Endothelial cell of umbilical vein (primary cell): ENCODE measurements around the gene GPR151. TPM values are rescaled to one million over a fixed set of nuclear protein-coding genes. Genes with fewer than 3 reads are reported as not detected.

ENCODE experiments used
- BruUV-seq: library from RNA; stranded (reverse); fragments of 400-500 nt; replicated peaks from 2 replicates; lab custom pipeline; 2021; lab: Mats Ljungman, UMichigan
- CTCF ChIA-PET: fragments of 300-600, 350-600 bp; sonication (Branson Sonifier 250); formaldehyde crosslinking; loops from one replicate; lab custom pipeline; 2021; ENCODE audit warnings: antibody characterized with exemption, inconsistent platforms; lab: Charles Lee
- POLR2A ChIA-PET: fragments of 300-600, 350-600 bp; sonication (Branson Sonifier 250); formaldehyde crosslinking; loops from one replicate; lab custom pipeline; 2021; ENCODE audit warnings: antibody characterized with exemption, inconsistent platforms; lab: Charles Lee
- DNase-seq: peaks from one replicate; pipeline ENCODE4 v3.0.0-alpha.2; 2011; ENCODE audit warnings: low read depth, low spot score
- FAIRE-seq: peaks from 2 replicates; lab custom pipeline; 2011; peaks lifted over from hg19 to GRCh38; lab: Jason Lieb, UNC
- H2AFZ ChIP-seq: 2 replicates; pipeline ENCODE4 v1.6.0; 2012; ENCODE audit warnings: low read depth, low read length, control low read depth, inconsistent platforms
- H3K27ac ChIP-seq: 2 replicates; pipeline ENCODE4 v1.5.1; 2011; ENCODE audit warnings: low read depth, mild to moderate bottlenecking, control low read depth, low read length, moderate library complexity; ENCODE audit not compliant: insufficient read depth
- H3K27me3 ChIP-seq, 2 experiments: 2 replicates each; pipeline versions ENCODE4 v1.6.0 to v1.6.1; 2011; ENCODE audit warnings: low read length in 2 of 2, mixed read lengths in 1 of 2; ENCODE audit not compliant: control insufficient read depth in 2 of 2, insufficient read depth in 2 of 2
- H3K36me3 ChIP-seq, 2 experiments: 2 replicates in 1 of 2; 3 replicates in 1 of 2; pipeline ENCODE4 v1.5.1; 2011; ENCODE audit warnings: low read length in 2 of 2, mild to moderate bottlenecking in 1 of 2, moderate library complexity in 1 of 2; ENCODE audit not compliant: control insufficient read depth in 2 of 2, insufficient read depth in 2 of 2; ENCODE audit errors: extremely low read depth in 1 of 2
- H3K4me1 ChIP-seq: 3 replicates; pipeline ENCODE4 v1.5.1; 2011; ENCODE audit warnings: mild to moderate bottlenecking, low read length; ENCODE audit not compliant: control insufficient read depth, insufficient read depth; ENCODE audit errors: extremely low read depth
- H3K4me2 ChIP-seq: 2 replicates; pipeline ENCODE4 v1.6.1; 2011; ENCODE audit warnings: low read length, control low read depth, mixed read lengths; ENCODE audit not compliant: insufficient read depth
- H3K4me3 ChIP-seq, 3 experiments: fragments of 200-600 bp in 1 of 3; sonication (generic), shearing (Covaris generic) in 1 of 3; replicated peaks in 1 of 3; 2 replicates each; pipeline ENCODE4 v1.5.1; 2011 to 2016; ENCODE audit warnings: control low read depth in 3 of 3, low read length in 3 of 3, mild to moderate bottlenecking in 2 of 3, inconsistent platforms in 1 of 3, low read depth in 1 of 3, moderate library complexity in 1 of 3; ENCODE audit not compliant: insufficient read depth in 1 of 3
- H3K79me2 ChIP-seq: 2 replicates; pipeline ENCODE4 v1.6.0; 2012; ENCODE audit warnings: low read length, inconsistent platforms; ENCODE audit not compliant: control insufficient read depth, insufficient read depth
- H3K9ac ChIP-seq: replicated peaks from 2 replicates; pipeline ENCODE3; 2011; ENCODE audit warnings: low read length, control low read depth; ENCODE audit not compliant: insufficient read depth; ENCODE audit errors: extremely low read depth
- H3K9me1 ChIP-seq: replicated peaks from 3 replicates; pipeline ENCODE4 v1.6.0; 2011; ENCODE audit warnings: mild to moderate bottlenecking, low read length; ENCODE audit not compliant: control insufficient read depth, insufficient read depth; ENCODE audit errors: extremely low read depth
- H3K9me3 ChIP-seq: replicated peaks from 2 replicates; pipeline ENCODE4 v1.5.1; 2012; ENCODE audit warnings: low read length, inconsistent platforms; ENCODE audit not compliant: control insufficient read depth, insufficient read depth
- H4K20me1 ChIP-seq: replicated peaks from 2 replicates; pipeline ENCODE3; 2011; ENCODE audit warnings: mild to moderate bottlenecking, low read length; ENCODE audit not compliant: control insufficient read depth, insufficient read depth; ENCODE audit errors: extremely low read depth
- CTCF ChIP-seq, 2 donors: IDR thresholded peaks; 1 replicate in 1 of 2; 2 replicates in 1 of 2; pipeline ENCODE4 v1.5.1; 2011; ENCODE audit warnings: low read length in 2 of 2, mild to moderate bottlenecking in 2 of 2, moderate library complexity in 2 of 2, control low read depth in 1 of 2, inconsistent platforms in 1 of 2, low read depth in 1 of 2; ENCODE audit not compliant: insufficient read depth in 1 of 2; ENCODE audit errors: extremely low read depth in 1 of 2
- EZH2 ChIP-seq: IDR thresholded peaks from 2 replicates; pipeline ENCODE4 v1.6.1; 2012; ENCODE audit warnings: borderline replicate concordance, low read depth, mild to moderate bottlenecking, moderate library complexity, low read length, inconsistent platforms; ENCODE audit not compliant: severe bottlenecking
- FOS ChIP-seq: IDR thresholded peaks from 2 replicates; pipeline ENCODE4 v1.6.1; 2011; ENCODE audit warnings: mild to moderate bottlenecking, low read length, moderate library complexity, borderline replicate concordance; ENCODE audit not compliant: insufficient read depth
- GATA2 ChIP-seq: IDR thresholded peaks from 2 replicates; pipeline ENCODE4 v1.7.0; 2011; ENCODE audit warnings: low read depth, mild to moderate bottlenecking, moderate library complexity, mixed read lengths, low read length; ENCODE audit not compliant: insufficient read length, insufficient read depth
- JUN ChIP-seq: IDR thresholded peaks from 2 replicates; pipeline ENCODE4 v1.6.1; 2011; ENCODE audit warnings: borderline replicate concordance, low read depth; ENCODE audit not compliant: insufficient read length, insufficient read depth
- MYC ChIP-seq: IDR thresholded peaks from one replicate; pipeline ENCODE4 v1.6.1; 2011; ENCODE audit warnings: mild to moderate bottlenecking, low read depth, low read length
- POLR2A ChIP-seq: IDR thresholded peaks from 2 replicates; pipeline ENCODE4 v1.6.1; 2012; ENCODE audit warnings: low read depth, mild to moderate bottlenecking, control low read depth, low read length
- POLR2AphosphoS5 ChIP-seq: IDR thresholded peaks from 2 replicates; pipeline ENCODE4 v1.6.1; 2012; ENCODE audit warnings: low read depth, mild to moderate bottlenecking, control low read depth, low read length, moderate library complexity; ENCODE audit not compliant: insufficient read depth
- dilution Hi-C: fragments of 300-500 bp; cut with MboI; formaldehyde crosslinking; loops from one replicate; pipeline ENCODE4 v1.15.0; 2019; ENCODE audit warnings: low sequenced_read_pairs; ENCODE audit not compliant: extremely low pct_ligation_motif_present
- intact Hi-C: fragments of 100-400 bp; cut with micrococcal nuclease; formaldehyde crosslinking; loops from one replicate; pipeline ENCODE4 v1.10.0; 2022
- polyA plus RNA-seq, 4 experiments: library from polyadenylated mRNA; depleted of rRNA in 3 of 4; stranded (reverse) in 3 of 4; unstranded in 1 of 4; fragments of >200 nt; gene quantifications; 2 replicates each; pipeline versions ENCODE4 v1.2.1 to v1.2.3, GENCODE V29; 2011 to 2012; ENCODE audit warnings: missing spikeins in 1 of 4
- total RNA-seq: library from RNA; stranded (reverse); gene quantifications from 2 replicates; pipeline ENCODE4 v1.2.3, GENCODE V29; 2021
- TF ChIP-seq, protein P1 (sequence below): IDR thresholded peaks from 2 replicates; pipeline ENCODE4 v1.6.1; 2011; ENCODE audit not compliant: insufficient read depth, insufficient read length

GPR151 gene
- total and polyA plus RNA-seq, 2 donors (not counting 3 experiments of a cell fraction or from before 2014, with no cell fraction given) = 0.06 TPM; not detected in 1

GRCh38 chr5:146474065-146474464 is 41.9 kb downstream of the GPR151 start:
- no peak overlapping the region for H2AFZ ChIP-seq
- no peaks in the 10 kb centered on the region for H3K9me1 ChIP-seq
- no peak overlapping the region for H3K27ac ChIP-seq
- H3K79me2 ChIP-seq = peaks cover 18% of the 10 kb centered on the region
- ChIA-PET CTCF (interaction anchor here (0.5 to 1.0 kb wide), 3 partner anchors 9 to 342 kb away, joined by 3 to 4 read pairs (median 3); no protein-coding TSS in a partner anchor), POLR2A (no interaction called here)
- H3K4me3 ChIP-seq = no peak overlapping the region
- DNase-seq (peak; percentile 17), FAIRE-seq (no peak)
- dilution Hi-C loops = no loop called here
- BruUV-seq = no TSS peak
- H3K4me2 ChIP-seq = no peak overlapping the region
- no peaks in the 10 kb centered on the region for H3K27me3 ChIP-seq
- no peaks in the 10 kb centered on the region for H3K9me3 ChIP-seq
- peaks cover 2% of the 10 kb centered on the region for H4K20me1 ChIP-seq
- H3K4me1 ChIP-seq = peaks cover 30% of the 10 kb centered on the region
- no peak overlapping the region for H3K9ac ChIP-seq
- TF ChIP-seq FOS = no peak
- no peak for TF ChIP-seq CTCF (IDR thresholded peaks at IDR 0.05; ENCODE audit: extremely low read depth in 1 of 2, insufficient read depth in 1 of 2, low read depth in 1 of 2, low read length in 2 of 2)
- TF ChIP-seq EZH2 = no peak
- no peak for TF ChIP-seq JUN
- TF ChIP-seq POLR2A = no peak
- no peak for TF ChIP-seq MYC
- TF ChIP-seq, protein P1, sequence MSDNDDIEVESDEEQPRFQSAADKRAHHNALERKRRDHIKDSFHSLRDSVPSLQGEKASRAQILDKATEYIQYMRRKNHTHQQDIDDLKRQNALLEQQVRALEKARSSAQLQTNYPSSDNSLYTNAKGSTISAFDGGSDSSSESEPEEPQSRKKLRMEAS = no peak
- no peak for TF ChIP-seq GATA2
- TF ChIP-seq POLR2AphosphoS5 = no peak
- intact Hi-C loops = loop anchor here (1.0 kb wide), 1 partner anchor 13 kb away; no protein-coding TSS in a partner anchor
- peaks cover 12 to 18% of the 10 kb centered on the region in 2 experiments for H3K36me3 ChIP-seq
